22Rv1 (cell line): ENCODE results near the gene TFCP2L1.

Experiments
- H3K27ac ChIP-seq: fragments of 450-650 bp; 2 replicates; pipeline ENCODE4 v1.5.1; 2017
- ZFX ChIP-seq: fragments of 450-650 bp; IDR thresholded peaks from 2 replicates; pipeline ENCODE4 v1.6.1; 2017; ENCODE audit warnings: antibody characterized with exemption, borderline replicate concordance
- TF ChIP-seq, protein P1 (sequence below): fragments of 450-650 bp; IDR thresholded peaks from 2 replicates; pipeline ENCODE4 v1.5.1; 2017; ENCODE audit warnings: mild to moderate bottlenecking

TFCP2L1 gene

DNA sequence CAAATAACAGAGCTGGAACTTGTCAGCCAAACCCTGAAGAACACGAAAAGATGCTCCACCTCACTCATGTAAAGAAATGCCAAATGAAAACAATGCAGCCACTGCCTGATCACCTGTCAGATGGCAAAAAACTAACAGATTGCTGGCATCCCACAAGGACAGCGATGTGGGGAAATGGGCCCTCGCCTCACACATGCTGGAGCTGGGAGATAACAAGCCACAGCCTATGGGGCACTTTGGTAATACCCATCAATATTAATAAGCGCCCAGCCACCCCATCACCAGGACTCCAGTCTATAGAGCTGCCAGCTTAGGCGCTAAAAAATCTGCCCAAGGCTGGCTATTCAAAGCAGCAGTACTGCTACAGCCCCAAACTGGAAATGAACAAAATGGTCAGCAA is 27.0 kb downstream of the TFCP2L1 start:
- H3K27ac ChIP-seq: no peak overlapping the region
- TF ChIP-seq, protein P1, sequence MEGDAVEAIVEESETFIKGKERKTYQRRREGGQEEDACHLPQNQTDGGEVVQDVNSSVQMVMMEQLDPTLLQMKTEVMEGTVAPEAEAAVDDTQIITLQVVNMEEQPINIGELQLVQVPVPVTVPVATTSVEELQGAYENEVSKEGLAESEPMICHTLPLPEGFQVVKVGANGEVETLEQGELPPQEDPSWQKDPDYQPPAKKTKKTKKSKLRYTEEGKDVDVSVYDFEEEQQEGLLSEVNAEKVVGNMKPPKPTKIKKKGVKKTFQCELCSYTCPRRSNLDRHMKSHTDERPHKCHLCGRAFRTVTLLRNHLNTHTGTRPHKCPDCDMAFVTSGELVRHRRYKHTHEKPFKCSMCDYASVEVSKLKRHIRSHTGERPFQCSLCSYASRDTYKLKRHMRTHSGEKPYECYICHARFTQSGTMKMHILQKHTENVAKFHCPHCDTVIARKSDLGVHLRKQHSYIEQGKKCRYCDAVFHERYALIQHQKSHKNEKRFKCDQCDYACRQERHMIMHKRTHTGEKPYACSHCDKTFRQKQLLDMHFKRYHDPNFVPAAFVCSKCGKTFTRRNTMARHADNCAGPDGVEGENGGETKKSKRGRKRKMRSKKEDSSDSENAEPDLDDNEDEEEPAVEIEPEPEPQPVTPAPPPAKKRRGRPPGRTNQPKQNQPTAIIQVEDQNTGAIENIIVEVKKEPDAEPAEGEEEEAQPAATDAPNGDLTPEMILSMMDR: no peak
- no peak for TF ChIP-seq ZFX

DNA sequence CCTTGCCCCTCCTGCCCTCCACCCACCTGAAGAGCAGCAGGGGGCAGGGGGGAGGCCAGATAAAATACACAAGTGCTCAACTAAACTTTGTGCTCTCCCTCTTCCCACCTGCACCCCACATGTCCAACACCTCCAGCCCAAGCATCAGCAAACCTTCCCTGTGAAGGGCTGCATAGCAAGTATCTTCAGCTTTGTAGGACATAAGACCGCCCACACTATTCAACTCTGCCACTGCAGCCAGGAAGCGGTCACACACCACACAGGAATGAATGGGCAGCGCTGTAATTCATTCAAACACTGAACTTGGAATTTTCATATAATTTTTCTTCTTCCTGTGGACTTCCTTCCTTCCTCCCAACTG is 27.5 kb downstream of the TFCP2L1 start:
- no peak for TF ChIP-seq ZFX
- TF ChIP-seq, protein P1: no peak
- no peak overlapping the region for H3K27ac ChIP-seq

DNA sequence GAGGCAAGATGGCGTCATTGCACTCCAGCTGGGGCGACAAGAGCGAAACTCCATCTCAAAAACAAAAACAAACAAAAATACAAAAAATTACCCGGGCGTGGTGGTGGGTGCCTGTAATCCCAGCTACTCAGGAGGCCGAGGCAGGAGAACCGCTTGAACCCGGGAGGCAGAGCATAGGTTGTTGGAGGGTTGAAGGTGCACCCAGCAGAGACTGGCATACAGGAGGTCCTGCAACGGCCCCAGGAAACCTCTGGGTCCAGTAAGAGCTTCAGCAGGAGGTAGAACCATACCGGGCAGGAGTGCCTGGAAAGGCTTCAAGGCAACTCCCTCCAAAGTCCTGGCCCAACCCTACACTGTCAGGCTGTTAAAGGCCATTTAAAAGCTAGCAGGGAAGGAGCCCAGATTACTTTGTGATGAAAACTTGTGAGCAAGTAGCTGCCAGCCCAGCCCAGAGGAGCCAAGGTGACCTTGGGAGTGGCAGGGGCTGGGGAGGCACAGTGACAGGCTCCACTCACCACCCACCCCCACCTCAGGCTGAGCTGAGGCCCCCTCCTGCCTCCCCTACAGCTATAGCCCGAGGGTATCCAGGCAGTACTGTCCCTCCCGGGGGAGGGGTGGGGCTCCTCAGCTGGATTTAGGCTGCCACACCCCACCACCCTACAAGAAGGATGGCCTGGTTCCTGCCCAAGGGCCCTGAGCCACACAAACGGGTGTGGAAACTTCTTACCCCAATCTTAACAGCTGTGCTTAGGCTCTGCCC is 28.1 kb downstream of the TFCP2L1 start:
- TF ChIP-seq, protein P1: no peak
- no peak for TF ChIP-seq ZFX
- H3K27ac ChIP-seq: no peak overlapping the region

DNA sequence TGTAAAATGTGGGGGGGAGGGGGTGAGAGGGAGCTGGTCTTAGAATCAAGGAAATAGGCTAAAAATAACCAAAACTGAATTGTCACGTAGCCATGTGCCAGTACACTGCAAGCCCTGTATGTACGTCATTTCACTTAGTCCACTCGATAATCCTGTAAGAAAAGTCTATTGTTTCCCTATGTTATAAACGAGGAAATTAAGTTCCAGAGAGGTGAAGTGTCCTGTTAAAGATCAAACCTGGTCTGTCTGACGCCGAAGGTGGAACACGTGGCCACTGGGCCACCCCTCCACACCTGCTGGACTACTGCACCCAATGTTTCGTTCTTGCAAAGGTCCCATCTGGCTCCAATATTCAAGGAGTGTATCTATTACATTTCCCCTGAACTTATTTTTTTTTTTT is 29.6 kb downstream of the TFCP2L1 start:
- H3K27ac ChIP-seq: no peak overlapping the region
- TF ChIP-seq, protein P1: no peak
- TF ChIP-seq ZFX: no peak

DNA sequence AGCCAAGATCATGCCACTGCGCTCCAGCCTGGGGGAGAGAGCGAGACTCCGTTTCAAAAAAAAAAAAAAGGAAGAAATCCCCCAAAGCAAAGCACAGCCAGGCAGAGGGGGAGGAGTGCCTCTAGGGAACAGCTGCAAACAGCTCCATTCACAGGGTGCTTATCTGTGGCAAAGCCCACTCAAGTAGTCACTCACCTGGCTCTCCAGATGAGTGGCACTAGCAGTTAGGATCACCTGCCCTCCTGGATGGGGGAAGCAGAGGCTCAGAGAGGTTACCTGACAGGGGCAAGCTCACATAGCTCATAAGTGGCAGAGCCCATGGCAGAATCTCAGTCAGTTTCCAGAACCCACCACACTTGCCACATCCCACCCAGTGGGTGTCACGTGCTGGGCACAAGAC is 30.3 kb downstream of the TFCP2L1 start:
- TF ChIP-seq, protein P1: no peak
- no peak for TF ChIP-seq ZFX
- H3K27ac ChIP-seq: no peak overlapping the region

DNA sequence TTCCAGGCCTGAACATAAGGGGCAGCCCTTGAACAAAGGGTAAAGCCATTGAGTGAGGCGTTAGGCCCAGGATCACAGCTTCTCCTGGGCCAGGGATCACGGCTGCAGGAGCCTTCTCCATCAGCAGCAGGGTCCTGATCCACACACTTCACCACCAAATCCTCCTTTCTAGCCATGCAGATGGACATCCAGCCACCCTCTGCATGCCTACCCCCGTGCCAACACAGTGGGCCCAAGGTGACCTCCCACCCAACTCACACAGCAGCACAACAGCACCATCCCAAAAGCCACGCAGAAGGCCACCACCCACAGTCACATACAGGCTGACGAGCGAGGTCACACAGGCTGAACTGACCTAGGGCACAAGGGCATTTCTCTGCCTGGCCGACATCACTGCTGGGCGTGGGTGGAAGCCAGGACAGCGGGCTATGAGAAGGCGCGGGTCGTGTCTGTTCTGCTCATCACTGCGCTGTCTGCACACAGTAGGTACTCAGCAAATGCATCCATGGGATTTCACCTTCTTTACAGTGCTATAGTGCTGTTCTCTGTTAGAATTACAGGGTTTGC is 31.2 kb downstream of the TFCP2L1 start:
- TF ChIP-seq, protein P1: no peak
- TF ChIP-seq ZFX: no peak
- no peak overlapping the region for H3K27ac ChIP-seq

DNA sequence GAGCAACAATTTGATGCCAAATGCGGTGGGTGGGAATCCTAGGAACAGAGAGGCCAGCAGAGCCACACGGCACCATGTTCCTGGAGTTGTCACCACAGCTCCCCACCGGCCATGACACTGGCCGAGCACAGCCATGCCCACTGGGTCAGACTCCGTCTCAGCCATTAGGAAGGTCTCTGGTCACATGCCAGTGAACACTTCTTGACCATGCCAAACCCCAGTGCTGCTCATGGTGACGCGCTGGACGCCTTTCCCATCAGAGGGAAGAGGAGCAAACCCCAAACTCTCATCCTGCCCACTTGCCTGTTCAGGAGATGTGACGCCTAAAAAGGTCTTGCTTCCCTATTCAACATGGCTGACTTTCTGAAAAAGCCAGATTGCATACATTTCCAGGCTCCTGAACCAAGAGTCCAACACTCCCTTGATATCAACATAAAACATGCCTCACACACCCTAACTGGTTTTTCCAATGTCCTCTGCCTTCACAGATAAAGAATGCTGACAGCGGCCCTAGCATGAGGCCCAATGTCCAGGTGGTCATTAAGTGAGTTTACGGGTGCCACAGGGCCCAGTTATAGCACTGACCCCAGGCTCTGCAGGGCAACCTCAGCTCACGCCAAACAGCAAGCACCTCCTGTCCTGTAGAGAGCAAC is 31.9 kb downstream of the TFCP2L1 start:
- TF ChIP-seq, protein P1: no peak
- no peak for TF ChIP-seq ZFX
- H3K27ac ChIP-seq: no peak overlapping the region
